ENCODE measurements around the gene STIMATE. TPM values are rescaled to one million over a fixed set of nuclear protein-coding genes. Genes with fewer than 3 reads are reported as not detected.

Gene STIMATE
- total RNA-seq, 6 experiments from 2014 or later = 17.4 to 48.5 (median 33.8) TPM

DNA sequence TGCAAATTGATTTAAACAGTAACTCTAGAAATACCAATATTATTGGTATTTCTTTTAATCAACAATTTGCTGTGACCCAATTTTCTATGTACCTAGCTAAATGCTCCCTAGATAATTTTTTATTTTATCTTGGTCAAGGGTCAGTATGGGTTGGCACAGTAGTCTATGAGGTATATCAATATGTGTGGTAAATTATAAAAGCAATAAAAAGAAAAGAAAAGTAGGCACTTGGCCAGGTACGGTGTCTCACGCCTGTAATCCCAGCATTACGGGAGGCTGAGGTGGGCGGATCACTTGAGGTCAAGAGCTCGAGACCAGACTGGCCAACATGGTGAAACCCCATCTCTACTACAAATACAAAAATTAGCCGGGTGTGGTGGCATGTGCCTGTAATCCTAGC lies 34.0 kb upstream of the STIMATE start:
- TF ChIP-seq, protein P1, sequence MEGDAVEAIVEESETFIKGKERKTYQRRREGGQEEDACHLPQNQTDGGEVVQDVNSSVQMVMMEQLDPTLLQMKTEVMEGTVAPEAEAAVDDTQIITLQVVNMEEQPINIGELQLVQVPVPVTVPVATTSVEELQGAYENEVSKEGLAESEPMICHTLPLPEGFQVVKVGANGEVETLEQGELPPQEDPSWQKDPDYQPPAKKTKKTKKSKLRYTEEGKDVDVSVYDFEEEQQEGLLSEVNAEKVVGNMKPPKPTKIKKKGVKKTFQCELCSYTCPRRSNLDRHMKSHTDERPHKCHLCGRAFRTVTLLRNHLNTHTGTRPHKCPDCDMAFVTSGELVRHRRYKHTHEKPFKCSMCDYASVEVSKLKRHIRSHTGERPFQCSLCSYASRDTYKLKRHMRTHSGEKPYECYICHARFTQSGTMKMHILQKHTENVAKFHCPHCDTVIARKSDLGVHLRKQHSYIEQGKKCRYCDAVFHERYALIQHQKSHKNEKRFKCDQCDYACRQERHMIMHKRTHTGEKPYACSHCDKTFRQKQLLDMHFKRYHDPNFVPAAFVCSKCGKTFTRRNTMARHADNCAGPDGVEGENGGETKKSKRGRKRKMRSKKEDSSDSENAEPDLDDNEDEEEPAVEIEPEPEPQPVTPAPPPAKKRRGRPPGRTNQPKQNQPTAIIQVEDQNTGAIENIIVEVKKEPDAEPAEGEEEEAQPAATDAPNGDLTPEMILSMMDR (IDR thresholded peaks at IDR 0.05) = no peak
- no peak for TF ChIP-seq POLR2A (IDR thresholded peaks at IDR 0.05)

DNA sequence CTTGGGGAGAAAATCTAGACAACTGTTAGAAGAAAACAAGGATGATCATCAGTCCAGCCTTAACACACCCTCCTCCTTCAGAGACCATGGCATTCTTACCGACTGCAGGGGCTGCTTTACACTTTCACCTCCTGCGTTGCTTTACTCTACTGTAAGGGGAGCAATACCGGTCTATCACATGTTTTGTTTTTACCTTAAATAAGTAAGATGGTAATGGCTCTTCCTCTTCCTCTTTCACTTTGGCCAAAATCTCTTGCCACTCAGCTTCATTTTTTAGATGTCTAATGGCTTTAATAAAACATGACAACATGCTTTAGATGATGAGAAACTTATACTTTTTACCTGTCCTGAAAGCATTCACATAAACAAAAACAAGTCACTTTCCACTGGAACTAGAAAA lies 33.4 kb upstream of the STIMATE start:
- no peak overlapping the region for H3K4me3 ChIP-seq
- peaks cover 0 to 20% (median 7%) of the 10 kb centered on the region in 4 donors for H3K4me1 ChIP-seq
- H3K27me3 ChIP-seq = no peaks in the 10 kb centered on the region
- ATAC-seq (no peak), DNase-seq (no peak)
- peaks cover 0 to 4% (median 0%) of the 10 kb centered on the region in 4 donors for H3K36me3 ChIP-seq
- H3K27ac ChIP-seq = no peak overlapping the region
- intact Hi-C loops (cut with DNase I) = no loop called here
- H3K9me3 ChIP-seq = no peaks in the 10 kb centered on the region
- WGBS (ENCODE audit: insufficient coverage, low coverage, low lambda C conversion rate, missing lambda C conversion rate) = 83% methylated on average over 3 of the region's 3 CpGs
- TF ChIP-seq, protein P1 (IDR thresholded peaks at IDR 0.05) = no peak
- TF ChIP-seq POLR2A (IDR thresholded peaks at IDR 0.05) = no peak

More for the DNA sequence above, 34.0 kb upstream of the STIMATE start:
- Histone ChIP-seq H3K27me3 (no peaks in the 10 kb centered on the region), H3K36me3 (peaks cover 0 to under 1% (median 0%) of the 10 kb centered on the region in 4 donors), H3K27ac (no peak overlapping the region), H3K9me3 (no peaks in the 10 kb centered on the region), H3K4me1 (peaks cover 0 to 20% (median 7%) of the 10 kb centered on the region in 4 donors), H3K4me3 (no peak overlapping the region)
- no peak for ATAC-seq
- no peak for DNase-seq
- WGBS (ENCODE audit: insufficient coverage, low coverage, low lambda C conversion rate, missing lambda C conversion rate) = 64% methylated on average over 6 of the region's 6 CpGs
- intact Hi-C loops (cut with DNase I) = no loop called here

DNA sequence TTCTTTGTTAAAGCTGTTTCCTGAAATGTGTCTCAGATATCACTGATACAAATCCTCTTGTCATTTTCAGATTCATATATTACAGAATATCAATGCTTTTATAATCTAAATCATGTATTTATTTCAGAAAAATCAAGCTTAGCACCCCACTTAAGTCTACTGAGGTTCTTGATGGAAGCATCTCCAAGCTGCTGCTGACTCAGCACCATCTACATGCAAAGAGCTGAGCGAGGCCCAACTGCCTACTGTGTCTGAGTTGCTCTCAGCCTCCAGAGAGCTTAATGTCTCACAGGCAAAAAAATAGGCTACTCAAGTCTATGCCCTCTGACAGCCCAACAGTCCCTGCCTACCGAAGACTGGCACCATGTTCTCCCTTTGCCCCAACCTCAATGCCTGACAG lies 29.2 kb upstream of the STIMATE start:
- peaks cover 0 to 20% (median 3%) of the 10 kb centered on the region in 4 donors for H3K4me1 ChIP-seq
- intact Hi-C loops (cut with DNase I) = no loop called here
- H3K27me3 ChIP-seq = no peaks in the 10 kb centered on the region
- no peaks in the 10 kb centered on the region for H3K9me3 ChIP-seq
- WGBS (ENCODE audit: insufficient coverage, low coverage, low lambda C conversion rate, missing lambda C conversion rate) = 100% methylated on average over 1 of the region's 2 CpGs
- no peak for DNase-seq
- TF ChIP-seq, protein P1 (IDR thresholded peaks at IDR 0.05) = no peak
- no peak for TF ChIP-seq POLR2A (IDR thresholded peaks at IDR 0.05)
- ATAC-seq = no peak
- H3K4me3 ChIP-seq = no peak overlapping the region
- H3K36me3 ChIP-seq = peaks cover 0 to 4% (median under 1%) of the 10 kb centered on the region in 4 donors
- H3K27ac ChIP-seq = no peak overlapping the region

DNA sequence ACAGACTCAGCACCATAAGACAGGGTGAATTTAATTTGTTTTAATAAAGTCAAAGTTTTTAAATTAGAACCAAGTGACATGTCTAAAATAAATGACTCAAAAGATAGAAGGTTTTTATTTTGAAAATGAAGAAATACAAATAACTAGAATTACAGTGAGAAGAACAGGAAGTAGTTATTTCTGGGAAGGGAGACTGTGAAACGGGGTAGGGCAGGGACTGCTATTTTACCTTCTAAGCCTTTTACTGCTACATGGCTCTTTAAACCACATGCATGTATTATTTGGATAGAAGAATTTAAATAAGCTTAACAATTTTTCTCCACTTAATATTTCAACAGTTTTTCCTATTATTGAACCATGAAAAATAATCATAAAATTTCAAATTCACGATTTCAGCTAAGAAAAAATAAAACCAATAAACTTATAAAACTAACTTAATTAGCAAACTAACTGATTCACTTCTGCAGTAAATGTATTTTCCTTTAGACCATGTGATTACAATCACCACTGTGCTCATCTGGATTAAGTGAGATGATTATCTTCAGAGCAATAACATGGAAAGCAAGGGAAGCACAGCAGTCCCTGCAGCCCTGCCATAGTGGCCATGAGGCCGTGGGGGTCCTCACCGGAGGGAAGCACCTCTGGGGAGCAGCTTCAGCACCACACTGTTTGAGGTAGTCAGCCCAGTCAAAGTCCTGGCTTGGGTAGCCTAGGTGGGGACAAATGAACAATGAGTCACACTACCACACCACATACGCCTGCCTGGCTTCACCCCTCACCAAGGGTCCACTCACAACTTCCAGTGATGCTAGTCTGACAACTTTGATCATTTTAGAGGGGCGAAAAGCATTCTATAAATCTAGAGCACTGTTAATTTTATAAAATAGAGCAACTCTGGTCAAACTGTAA lies 28.3 kb upstream of the STIMATE start:
- whole genome bisulfite sequencing (ENCODE audit: insufficient coverage, low coverage, low lambda C conversion rate, missing lambda C conversion rate) = 57% methylated on average over 4 of the region's 6 CpGs
- H3K27ac ChIP-seq = no peak overlapping the region
- H3K4me1 ChIP-seq = peaks cover 0 to 19% (median 0%) of the 10 kb centered on the region in 4 donors
- no peak for TF ChIP-seq POLR2A (IDR thresholded peaks at IDR 0.05)
- TF ChIP-seq, protein P1 (IDR thresholded peaks at IDR 0.05) = no peak
- H3K4me3 ChIP-seq = no peak overlapping the region
- intact Hi-C loops (cut with DNase I) = no loop called here
- DNase-seq (no peak), ATAC-seq (no peak)
- peaks cover 0 to 5% (median 2%) of the 10 kb centered on the region in 4 donors for H3K36me3 ChIP-seq
- no peaks in the 10 kb centered on the region for H3K27me3 ChIP-seq
- H3K9me3 ChIP-seq = no peaks in the 10 kb centered on the region
